ENCODE results near the gene FLRT2.

FLRT2 gene

DNA sequence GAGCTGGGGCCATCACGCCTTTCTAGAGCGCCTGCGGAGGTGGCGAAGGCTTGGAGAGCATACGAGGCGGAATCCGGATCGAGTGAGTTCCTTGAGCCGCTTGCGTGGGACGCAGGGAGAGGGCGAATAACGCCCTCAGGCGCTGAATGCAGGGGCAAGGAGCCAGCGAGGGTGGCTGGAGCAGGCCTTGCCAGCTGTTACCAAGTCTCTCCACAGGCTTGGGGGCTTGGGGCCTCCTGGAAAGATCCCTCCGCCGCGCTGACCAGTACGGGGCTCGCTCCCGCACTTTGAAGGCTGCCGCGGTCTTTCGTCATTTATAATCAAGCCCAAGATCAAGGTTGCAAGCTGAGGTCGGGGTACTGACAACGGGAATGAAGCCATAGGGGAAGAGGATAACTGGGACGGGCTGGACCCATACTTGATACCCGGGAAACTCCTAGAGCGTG is 1.2 kb downstream of the FLRT2 start:
- no peak overlapping the region for H3K27ac ChIP-seq
- TF ChIP-seq, protein P1, sequence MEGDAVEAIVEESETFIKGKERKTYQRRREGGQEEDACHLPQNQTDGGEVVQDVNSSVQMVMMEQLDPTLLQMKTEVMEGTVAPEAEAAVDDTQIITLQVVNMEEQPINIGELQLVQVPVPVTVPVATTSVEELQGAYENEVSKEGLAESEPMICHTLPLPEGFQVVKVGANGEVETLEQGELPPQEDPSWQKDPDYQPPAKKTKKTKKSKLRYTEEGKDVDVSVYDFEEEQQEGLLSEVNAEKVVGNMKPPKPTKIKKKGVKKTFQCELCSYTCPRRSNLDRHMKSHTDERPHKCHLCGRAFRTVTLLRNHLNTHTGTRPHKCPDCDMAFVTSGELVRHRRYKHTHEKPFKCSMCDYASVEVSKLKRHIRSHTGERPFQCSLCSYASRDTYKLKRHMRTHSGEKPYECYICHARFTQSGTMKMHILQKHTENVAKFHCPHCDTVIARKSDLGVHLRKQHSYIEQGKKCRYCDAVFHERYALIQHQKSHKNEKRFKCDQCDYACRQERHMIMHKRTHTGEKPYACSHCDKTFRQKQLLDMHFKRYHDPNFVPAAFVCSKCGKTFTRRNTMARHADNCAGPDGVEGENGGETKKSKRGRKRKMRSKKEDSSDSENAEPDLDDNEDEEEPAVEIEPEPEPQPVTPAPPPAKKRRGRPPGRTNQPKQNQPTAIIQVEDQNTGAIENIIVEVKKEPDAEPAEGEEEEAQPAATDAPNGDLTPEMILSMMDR (conservative IDR thresholded peaks at IDR 0.05): no peak
- TF ChIP-seq ZFX (IDR thresholded peaks at IDR 0.05): no peak

DNA sequence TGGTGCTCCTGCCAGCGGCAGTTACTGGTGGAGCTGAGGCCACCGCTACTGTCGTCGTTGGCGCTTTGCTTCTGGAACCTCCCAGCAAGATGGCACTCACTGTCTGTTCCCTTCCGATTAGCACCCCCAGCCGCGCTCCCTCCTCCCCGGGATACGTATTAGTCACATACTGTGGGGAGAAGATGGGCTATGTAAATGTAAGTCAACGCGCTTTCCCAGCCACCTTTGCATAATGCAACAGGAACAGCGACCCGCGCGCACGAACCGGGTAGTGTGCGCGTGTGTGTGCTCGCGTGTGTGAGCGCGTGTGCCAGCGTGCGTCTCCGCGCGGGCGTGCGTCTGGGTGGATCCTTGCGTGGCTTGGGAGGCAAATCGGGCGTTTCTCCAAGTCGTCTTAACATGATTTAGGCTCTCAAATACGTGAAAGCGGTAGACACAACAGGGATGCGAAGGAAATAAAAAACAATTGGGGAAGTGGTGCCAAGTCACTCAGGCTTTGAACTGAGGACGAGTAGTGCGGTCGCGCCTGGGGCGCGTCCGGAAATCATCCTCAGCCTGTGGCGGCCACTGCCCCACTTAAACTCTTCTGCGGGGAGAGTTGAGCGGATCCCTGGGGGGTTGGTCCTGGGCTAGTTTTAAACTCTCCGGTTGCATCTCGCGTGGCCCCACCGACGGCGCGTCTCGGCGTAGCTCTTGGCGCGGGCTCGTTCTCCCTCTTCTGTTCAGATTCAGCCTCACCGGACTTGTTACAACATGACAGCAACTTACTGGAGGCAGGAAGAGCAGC is 1.8 kb downstream of the FLRT2 start:
- H3K27ac ChIP-seq: no peak overlapping the region
- no peak for TF ChIP-seq ZFX (IDR thresholded peaks at IDR 0.05)
- TF ChIP-seq, protein P1 (conservative IDR thresholded peaks at IDR 0.05): no peak

DNA sequence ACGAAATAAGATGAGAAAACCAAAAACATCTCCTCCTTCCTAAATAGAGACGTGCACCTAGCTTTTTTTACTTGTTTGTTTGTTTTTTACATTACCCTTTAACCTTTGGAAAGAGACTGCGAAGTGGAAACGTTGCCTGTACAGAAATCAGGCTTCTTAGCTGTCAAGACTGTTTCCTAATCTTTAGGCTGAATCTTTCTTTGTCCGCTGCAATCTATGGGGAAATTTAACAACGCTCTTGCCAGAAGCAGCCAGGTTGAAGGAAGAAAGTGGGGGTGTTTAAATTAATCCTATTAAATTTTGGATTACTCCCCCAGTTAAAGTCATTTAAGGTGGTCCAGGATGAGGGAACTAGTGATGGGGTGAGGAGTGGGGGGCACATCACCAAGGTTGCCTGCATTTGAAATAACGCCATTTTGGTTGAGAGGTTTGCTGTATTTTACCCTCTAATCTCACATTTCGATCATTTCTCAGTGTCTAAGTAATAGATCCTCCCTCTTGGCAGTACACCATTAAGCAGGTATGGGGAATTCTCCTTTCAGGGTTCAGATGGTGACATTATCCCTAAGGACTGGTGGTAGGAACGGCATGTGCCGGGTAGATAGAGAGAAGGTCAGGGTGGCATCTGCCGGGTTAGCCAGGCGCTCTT is 2.6 kb downstream of the FLRT2 start:
- no peak for TF ChIP-seq ZFX (IDR thresholded peaks at IDR 0.05)
- TF ChIP-seq, protein P1 (conservative IDR thresholded peaks at IDR 0.05): no peak
- no peak overlapping the region; the same call in 1 of the 2 replicates for H3K27ac ChIP-seq

DNA sequence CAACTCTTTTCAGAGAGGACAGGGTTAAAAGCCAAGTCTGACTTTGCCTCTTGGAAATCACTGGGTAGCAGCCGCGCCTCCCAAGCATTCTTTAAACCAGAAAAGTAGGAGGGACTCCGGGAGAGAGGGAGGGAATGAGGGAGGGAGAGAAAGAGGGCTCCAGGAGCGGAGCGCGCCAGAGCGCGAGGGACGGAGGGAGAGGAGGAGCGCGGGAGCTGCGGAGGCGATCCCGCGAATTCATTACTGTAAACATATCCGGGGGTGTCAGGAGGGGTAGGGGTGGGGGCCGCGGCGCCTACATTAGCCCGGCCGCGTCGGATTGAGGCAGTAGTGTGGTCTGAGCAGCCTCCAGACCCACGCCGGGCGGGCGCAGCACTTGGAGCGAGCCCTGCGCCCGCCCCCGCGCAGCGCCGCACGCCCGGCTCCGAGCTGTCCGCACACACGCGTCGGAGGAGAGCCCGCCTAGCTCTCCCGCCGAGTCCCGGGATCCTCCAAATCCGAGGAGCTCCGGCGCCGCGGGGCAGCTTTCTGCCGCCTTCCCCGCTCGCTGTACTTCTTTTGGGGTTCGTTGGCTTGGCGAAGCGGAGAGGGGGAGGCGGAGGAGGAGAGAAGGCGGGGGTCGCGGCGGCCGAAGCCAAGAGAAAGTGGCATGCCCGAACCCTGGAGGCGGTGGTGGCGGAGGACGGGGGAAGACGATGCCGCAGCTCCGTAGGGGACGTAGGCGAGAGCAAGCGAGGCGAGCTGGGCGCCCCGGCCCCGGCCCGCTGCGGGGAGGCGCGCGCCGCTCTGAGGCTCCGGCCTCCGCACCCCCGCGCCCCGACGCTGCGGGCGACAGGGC is 3.3 kb downstream of the FLRT2 start:
- peak overlapping the region; percentile 34; the same call in 1 of the 2 replicates for H3K27ac ChIP-seq
- TF ChIP-seq, protein P1 (conservative IDR thresholded peaks at IDR 0.05): no peak
- TF ChIP-seq ZFX (IDR thresholded peaks at IDR 0.05): no peak

DNA sequence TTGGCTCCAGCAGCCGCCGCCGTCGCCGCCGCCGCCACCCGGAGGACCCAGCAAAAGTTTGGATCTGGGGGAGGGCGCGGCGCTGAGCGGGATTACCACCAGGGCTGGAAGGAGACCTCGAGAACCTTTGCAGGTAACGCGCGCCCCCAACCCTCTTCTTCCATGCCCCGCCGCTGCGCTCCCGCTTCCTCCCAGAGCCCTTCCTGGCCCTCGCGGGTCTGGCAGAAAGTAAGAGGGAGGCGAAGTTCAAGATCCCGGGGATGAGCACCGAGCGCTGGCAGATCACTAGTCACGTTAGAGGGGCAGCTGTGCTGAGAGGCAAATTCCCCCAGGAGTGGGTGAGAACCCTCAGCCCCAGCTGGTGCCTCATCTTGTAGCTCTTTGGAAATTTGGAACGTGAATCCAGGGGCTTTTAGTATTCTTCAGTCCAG is 3.9 kb downstream of the FLRT2 start:
- TF ChIP-seq, protein P1 (conservative IDR thresholded peaks at IDR 0.05): no peak
- no peak for TF ChIP-seq ZFX (IDR thresholded peaks at IDR 0.05)
- H3K27ac ChIP-seq: peak overlapping the region; percentile 34; the same call in 1 of the 2 replicates

DNA sequence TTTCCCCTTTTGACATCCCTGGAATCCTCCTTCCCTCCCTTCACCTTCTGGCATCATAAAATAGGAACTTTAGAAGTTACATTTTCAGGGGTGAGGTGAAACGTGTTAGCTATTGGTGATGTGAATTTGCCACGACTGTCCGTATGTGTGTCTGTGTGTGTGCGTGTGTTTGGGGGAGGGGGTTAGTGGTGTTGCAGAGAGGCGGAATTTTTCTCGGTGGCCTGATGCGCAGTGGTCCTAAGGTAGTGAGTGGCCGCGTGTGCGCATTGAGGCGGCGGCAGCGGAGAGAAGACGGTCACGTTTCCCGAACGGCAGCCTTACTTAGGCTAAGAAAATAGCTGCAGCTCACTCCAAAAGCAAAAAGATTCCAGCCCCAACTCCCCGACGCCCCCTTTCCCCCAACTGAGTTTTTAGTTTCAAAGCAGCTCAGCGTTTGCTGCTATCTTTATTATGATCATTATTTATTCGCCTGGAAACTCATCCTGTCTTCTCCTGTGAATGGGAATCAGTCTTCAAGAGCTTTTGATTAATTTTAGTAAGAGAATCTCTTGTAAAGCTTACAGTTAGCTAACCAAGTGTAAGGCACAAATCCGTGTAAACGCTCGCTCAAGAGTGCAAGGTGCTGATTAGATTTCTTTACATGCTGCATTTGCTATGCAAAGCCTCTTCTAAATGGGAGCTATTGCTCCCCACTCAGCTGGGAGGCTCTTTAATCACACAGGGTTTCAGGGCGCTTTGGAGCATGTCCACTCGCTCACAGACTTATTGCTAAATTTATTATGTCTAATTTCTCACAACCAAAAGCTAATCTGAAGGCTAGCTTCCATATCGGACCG is 4.7 kb downstream of the FLRT2 start:
- TF ChIP-seq, protein P1 (conservative IDR thresholded peaks at IDR 0.05): no peak
- TF ChIP-seq ZFX (IDR thresholded peaks at IDR 0.05): no peak
- no peak overlapping the region for H3K27ac ChIP-seq

Data from C4-2B (cell line).